ENCODE measurements around the gene BMPER.

The BMPER gene

DNA sequence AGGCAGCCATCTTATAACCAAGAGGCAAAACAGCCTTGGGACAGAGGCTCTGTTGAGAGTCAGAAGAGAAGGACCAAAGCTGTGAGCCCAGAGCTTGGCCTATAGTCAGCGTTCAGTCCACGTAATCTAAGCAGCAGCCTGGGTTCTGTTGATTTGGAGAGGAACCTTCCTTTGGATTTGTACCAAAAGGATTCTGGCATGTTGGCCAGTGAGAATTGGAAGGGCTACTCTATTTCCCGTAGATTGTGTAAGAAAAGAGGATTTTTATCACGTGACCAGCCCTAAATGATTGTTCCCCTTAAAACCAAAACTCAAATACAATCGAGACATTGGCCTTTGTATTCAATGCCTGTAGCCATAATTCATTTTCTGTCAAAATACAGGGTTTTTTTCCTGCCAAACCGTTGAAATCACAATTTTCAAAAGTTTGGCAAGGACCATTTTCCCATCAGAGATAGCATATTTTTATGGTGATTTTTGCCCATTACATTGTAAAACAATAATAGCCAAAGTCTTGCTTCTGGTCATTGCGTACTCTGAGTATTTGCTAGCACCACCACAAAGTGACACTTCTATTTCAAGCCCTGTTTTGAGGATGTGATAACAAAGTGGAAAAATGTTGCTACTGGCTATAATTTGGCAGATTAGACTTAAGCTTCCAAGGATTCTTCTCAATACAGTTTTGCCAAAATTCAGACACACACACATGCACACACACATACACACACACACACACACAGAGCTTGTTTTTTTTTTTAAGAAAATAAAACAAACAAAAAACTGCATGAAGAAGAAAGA, 23.1 kb upstream of the BMPER start:
- no peak for TF ChIP-seq CTCF (IDR thresholded peaks at IDR 0.05; ENCODE audit: extremely low read depth, missing control alignments)

DNA sequence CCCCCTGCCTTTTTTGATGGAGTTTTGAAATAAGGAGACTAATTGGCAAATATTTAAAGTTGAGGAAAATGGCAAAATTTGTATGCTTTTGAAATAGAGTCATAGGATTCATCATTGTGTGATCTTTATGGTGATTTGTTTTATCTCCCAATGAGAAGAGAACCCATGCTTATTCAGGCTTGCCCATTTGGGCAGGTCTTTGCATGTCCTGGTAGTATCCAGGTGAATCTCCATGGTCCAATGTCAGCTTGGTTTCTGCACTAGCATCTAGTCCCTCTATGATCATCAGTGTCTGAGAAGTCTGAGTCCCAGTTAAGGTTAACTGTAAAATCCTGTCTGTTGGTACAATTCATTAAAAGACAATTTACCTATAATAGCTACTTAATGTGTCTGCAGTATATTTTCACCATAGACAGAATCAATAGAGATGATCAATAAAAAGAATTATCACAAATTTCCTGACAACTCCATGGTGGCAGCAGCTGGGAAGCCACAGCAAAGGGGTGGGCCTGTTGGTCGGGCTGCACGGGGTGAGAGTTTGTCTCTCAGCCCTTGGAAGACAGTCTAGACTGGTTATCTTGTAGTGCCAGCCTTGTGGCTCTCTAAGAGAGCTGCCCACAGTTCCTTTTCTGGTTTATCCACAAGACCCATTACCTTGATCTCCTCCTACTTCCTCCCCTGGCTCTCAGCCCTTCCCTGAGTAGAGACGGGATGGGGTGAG, 22.2 kb upstream of the BMPER start:
- DNase-seq (ENCODE audit: low spot score): no peak
- TF ChIP-seq CTCF (IDR thresholded peaks at IDR 0.05; ENCODE audit: extremely low read depth, missing control alignments): no peak

More for the DNA sequence above, 23.1 kb upstream of the BMPER start:
- DNase-seq (ENCODE audit: low spot score): no peak

GRCh38 chr7:33883671-33883965, 21.7 kb upstream of the BMPER start:
- TF ChIP-seq CTCF (IDR thresholded peaks at IDR 0.05; ENCODE audit: extremely low read depth, missing control alignments): no peak
- no peak for DNase-seq (ENCODE audit: low spot score)

- no peak for DNase-seq (ENCODE audit: low spot score)
Observed at GRCh38 chr7:33885290-33886148, 19.8 kb upstream of the BMPER start.

DNA sequence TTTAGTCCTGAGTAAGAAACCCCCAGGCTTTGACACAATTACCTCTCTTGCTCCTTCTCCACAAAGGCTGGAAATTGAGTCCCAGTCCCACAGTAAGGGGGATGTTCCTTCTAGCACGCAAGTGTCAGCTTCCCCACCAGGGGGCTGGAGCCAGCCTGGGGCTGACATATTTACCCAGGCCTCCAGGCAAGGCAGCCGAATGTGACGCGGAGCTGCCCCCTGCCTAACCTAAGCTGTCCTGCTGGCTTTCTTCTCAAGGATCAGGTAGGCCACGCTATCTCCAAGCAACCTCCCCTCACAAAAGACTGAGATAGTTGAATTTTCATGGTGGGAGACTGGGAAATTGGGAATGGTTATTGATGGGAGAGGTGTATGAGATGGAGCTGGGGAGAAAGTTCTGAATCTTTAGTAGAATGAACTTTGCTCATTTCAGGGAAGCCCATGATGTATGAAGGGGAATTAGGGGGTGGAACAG, 19.2 kb upstream of the BMPER start:
- TF ChIP-seq CTCF (IDR thresholded peaks at IDR 0.05; ENCODE audit: extremely low read depth, missing control alignments): no peak
- no peak for DNase-seq (ENCODE audit: low spot score)

More at GRCh38 chr7:33885290-33886148, 19.8 kb upstream of the BMPER start:
- no peak for TF ChIP-seq CTCF (IDR thresholded peaks at IDR 0.05; ENCODE audit: extremely low read depth, missing control alignments)

- no peak for TF ChIP-seq CTCF (IDR thresholded peaks at IDR 0.05; ENCODE audit: extremely low read depth, missing control alignments)
- DNase-seq (ENCODE audit: low spot score): no peak
Observed at GRCh38 chr7:33887266-33887975, 17.9 kb upstream of the BMPER start.

Data from GM20000 (cell line).